Measurements from ENCODE around the gene SLC45A1.

The SLC45A1 gene

DNA sequence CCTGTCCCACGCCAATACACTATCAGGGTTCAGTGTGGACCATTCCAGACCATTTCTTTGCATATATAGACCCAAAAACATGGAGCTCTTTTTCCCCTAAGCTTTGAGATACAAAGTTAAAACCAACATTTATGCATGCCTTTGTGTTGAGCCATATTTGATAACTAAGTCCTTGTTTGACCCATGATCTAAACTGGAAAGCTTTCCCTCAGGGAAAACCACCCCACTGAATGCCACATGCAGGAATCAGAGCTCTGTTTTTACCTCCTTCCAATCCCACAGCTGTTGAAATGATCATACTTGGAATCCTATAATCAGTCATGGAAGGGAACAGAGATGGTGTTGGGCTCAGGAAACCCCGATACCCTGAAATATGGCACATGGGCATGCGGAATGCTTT is 14.8 kb upstream of the SLC45A1 start:
- no peaks in the 10 kb centered on the region for H4K20me1 ChIP-seq (ENCODE audit: insufficient read depth)
- no peaks in the 10 kb centered on the region; the same call in 1 of the 2 replicates for H3K27me3 ChIP-seq (ENCODE audit: insufficient read depth, low read depth)
- H3K79me2 ChIP-seq (ENCODE audit: insufficient read depth, low read depth) = no peaks in the 10 kb centered on the region
- no peak overlapping the region for H3K9ac ChIP-seq
- H3K4me3 ChIP-seq (IDR thresholded peaks at IDR 0.05; ENCODE audit: insufficient read depth, low read depth, low read length) = no peak overlapping the region
- H3K27ac ChIP-seq = no peak overlapping the region
- no peak overlapping the region for H3K4me2 ChIP-seq
- TF ChIP-seq, protein P1, sequence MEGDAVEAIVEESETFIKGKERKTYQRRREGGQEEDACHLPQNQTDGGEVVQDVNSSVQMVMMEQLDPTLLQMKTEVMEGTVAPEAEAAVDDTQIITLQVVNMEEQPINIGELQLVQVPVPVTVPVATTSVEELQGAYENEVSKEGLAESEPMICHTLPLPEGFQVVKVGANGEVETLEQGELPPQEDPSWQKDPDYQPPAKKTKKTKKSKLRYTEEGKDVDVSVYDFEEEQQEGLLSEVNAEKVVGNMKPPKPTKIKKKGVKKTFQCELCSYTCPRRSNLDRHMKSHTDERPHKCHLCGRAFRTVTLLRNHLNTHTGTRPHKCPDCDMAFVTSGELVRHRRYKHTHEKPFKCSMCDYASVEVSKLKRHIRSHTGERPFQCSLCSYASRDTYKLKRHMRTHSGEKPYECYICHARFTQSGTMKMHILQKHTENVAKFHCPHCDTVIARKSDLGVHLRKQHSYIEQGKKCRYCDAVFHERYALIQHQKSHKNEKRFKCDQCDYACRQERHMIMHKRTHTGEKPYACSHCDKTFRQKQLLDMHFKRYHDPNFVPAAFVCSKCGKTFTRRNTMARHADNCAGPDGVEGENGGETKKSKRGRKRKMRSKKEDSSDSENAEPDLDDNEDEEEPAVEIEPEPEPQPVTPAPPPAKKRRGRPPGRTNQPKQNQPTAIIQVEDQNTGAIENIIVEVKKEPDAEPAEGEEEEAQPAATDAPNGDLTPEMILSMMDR (conservative IDR thresholded peaks at IDR 0.05; ENCODE audit: low read depth, low read length) = no peak
- H3K4me1 ChIP-seq (ENCODE audit: low read depth, poor library complexity, severe bottlenecking) = no peaks in the 10 kb centered on the region
- no peaks in the 10 kb centered on the region for H3K36me3 ChIP-seq (ENCODE audit: insufficient read depth)
- no peak overlapping the region for H2AFZ ChIP-seq (ENCODE audit: low read depth)

DNA sequence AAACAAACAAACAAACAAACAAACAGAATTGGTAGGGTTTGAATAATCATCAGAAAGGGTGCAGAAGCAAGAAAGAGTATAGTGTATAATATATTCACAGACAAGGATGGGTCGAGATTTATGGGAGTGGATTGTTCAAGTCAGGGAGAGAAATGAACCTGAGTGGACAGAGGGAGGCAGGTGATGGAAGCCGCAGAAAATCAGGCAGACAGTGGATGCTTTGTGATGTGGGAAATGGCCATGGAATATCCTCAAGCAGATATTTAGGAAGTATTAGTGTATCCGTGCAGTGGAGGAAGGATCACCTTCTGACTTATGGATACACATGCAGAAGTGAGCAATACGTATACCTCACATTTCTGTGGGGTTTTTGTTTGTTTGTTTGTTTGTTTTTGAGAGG is 14.0 kb upstream of the SLC45A1 start:
- TF ChIP-seq, protein P1 (conservative IDR thresholded peaks at IDR 0.05; ENCODE audit: low read depth, low read length) = no peak
- Histone ChIP-seq H3K36me3 (ENCODE audit: insufficient read depth) (no peaks in the 10 kb centered on the region), H3K79me2 (ENCODE audit: insufficient read depth, low read depth) (no peaks in the 10 kb centered on the region)

DNA sequence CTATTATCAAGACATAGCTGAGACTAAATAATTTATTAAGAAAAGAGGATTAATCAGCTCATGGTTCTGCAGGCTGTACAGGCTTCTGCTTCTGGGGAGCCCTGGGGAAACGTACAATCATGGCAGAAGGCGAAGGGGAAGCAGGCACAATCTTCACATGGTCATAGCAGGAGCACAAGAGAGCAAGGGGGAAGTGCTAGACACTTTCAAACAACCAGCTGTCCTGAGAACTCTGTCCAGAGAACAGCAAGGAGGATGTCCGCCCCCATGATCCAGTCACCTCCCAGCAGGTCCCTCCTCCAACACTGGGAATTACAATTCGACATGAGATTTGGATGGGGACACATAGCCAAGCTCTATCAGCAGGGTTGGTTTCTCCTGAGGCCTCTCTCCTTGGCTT is 10.3 kb upstream of the SLC45A1 start:
- H3K36me3 ChIP-seq (ENCODE audit: insufficient read depth) = no peaks in the 10 kb centered on the region
- no peak overlapping the region for H3K4me3 ChIP-seq (IDR thresholded peaks at IDR 0.05; ENCODE audit: insufficient read depth, low read depth, low read length)
- no peak overlapping the region for H3K4me2 ChIP-seq
- no peak overlapping the region for H3K27ac ChIP-seq
- no peaks in the 10 kb centered on the region for H3K27me3 ChIP-seq (ENCODE audit: insufficient read depth, low read depth)
- no peaks in the 10 kb centered on the region for H3K79me2 ChIP-seq (ENCODE audit: insufficient read depth, low read depth)
- no peak overlapping the region for H2AFZ ChIP-seq (ENCODE audit: low read depth)
- no peaks in the 10 kb centered on the region for H3K4me1 ChIP-seq (ENCODE audit: low read depth, poor library complexity, severe bottlenecking)
- H4K20me1 ChIP-seq (ENCODE audit: insufficient read depth) = no peaks in the 10 kb centered on the region
- TF ChIP-seq, protein P1 (conservative IDR thresholded peaks at IDR 0.05; ENCODE audit: low read depth, low read length) = no peak
- no peak overlapping the region for H3K9ac ChIP-seq

More for the DNA sequence above, 14.0 kb upstream of the SLC45A1 start:
- Histone ChIP-seq H3K4me1 (ENCODE audit: low read depth, poor library complexity, severe bottlenecking) (no peaks in the 10 kb centered on the region), H3K9ac (no peak overlapping the region), H4K20me1 (ENCODE audit: insufficient read depth) (no peaks in the 10 kb centered on the region), H3K27ac (no peak overlapping the region), H2AFZ (ENCODE audit: low read depth) (no peak overlapping the region), H3K4me2 (no peak overlapping the region), H3K4me3 (IDR thresholded peaks at IDR 0.05; ENCODE audit: insufficient read depth, low read depth, low read length) (no peak overlapping the region), H3K27me3 (ENCODE audit: insufficient read depth, low read depth) (no peaks in the 10 kb centered on the region; the same call in 1 of the 2 replicates)

DNA sequence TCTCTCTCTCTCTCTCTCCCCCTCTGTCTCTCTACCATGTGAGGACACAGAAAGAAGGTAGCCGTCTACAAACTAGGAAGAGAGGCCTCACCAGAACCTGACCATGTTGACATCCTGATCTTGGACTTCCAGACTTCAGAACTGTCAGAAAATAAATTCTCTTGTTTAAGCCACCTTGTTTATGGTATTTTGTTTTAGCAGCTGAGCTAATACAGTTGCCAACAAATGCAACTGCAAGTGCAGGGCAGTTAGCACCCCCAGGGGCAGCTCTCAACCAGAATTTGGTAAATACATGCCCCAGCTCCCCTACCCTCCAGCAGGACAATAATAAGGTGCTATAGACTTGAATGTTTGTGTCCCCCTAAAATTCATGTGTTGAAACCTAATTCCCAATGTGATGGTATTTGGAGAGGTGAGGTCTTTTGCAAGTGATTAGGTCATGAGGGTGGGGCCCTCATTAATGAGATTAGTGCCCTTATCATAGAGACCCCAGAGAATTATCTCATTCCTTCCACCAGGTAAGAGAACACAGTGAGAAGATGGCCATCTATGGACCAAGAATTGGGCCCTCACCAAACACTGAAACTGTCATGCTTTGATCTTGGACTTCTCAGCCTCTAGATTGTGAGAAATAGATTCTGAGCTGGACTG is 6.7 kb upstream of the SLC45A1 start:
- TF ChIP-seq, protein P1 (conservative IDR thresholded peaks at IDR 0.05; ENCODE audit: low read depth, low read length) = no peak
- no peaks in the 10 kb centered on the region for H3K4me1 ChIP-seq (ENCODE audit: low read depth, poor library complexity, severe bottlenecking)
- H3K9ac ChIP-seq = no peak overlapping the region
- H3K4me2 ChIP-seq = no peak overlapping the region
- no peaks in the 10 kb centered on the region for H3K27me3 ChIP-seq (ENCODE audit: insufficient read depth, low read depth)
- H3K79me2 ChIP-seq (ENCODE audit: insufficient read depth, low read depth) = no peaks in the 10 kb centered on the region
- no peak overlapping the region for H3K4me3 ChIP-seq (IDR thresholded peaks at IDR 0.05; ENCODE audit: insufficient read depth, low read depth, low read length)
- no peaks in the 10 kb centered on the region for H3K36me3 ChIP-seq (ENCODE audit: insufficient read depth)
- H2AFZ ChIP-seq (ENCODE audit: low read depth) = no peak overlapping the region
- H3K27ac ChIP-seq = no peak overlapping the region
- H4K20me1 ChIP-seq (ENCODE audit: insufficient read depth) = no peaks in the 10 kb centered on the region
